ENCODE measurements around the gene PIK3AP1.

The PIK3AP1 gene

GRCh38 chr10:96641396-96642295, 78.7 kb downstream of the PIK3AP1 start:
- no peak for DNase-seq

GRCh38 chr10:96639899-96640298, 80.4 kb downstream of the PIK3AP1 start:
- no peak for DNase-seq

GRCh38 chr10:96638696-96639095, 81.6 kb downstream of the PIK3AP1 start:
- no peak for DNase-seq

GRCh38 chr10:96638120-96638519, 82.2 kb downstream of the PIK3AP1 start:
- no peak for DNase-seq

- DNase-seq = no peak
Observed at GRCh38 chr10:96637709-96638108, 82.6 kb downstream of the PIK3AP1 start.

- DNase-seq = no peak
Observed at GRCh38 chr10:96636551-96636950, 83.8 kb downstream of the PIK3AP1 start.

GRCh38 chr10:96632974-96633710, 87.2 kb downstream of the PIK3AP1 start:
- no peak for DNase-seq

GRCh38 chr10:96627292-96627691, 93.0 kb downstream of the PIK3AP1 start:
- DNase-seq = no peak

- no peak for DNase-seq
Observed at GRCh38 chr10:96626795-96627194, 93.5 kb downstream of the PIK3AP1 start.

- no peak for DNase-seq
Observed at GRCh38 chr10:96625173-96625572, 95.1 kb downstream of the PIK3AP1 start.

GRCh38 chr10:96622013-96622787, 98.1 kb downstream of the PIK3AP1 start:
- no peak for DNase-seq

GRCh38 chr10:96619796-96620773, 100.2 kb downstream of the PIK3AP1 start:
- DNase-seq = no peak

GRCh38 chr10:96619120-96619519, 101.2 kb downstream of the PIK3AP1 start:
- DNase-seq = no peak

- DNase-seq = no peak
Observed at GRCh38 chr10:96618653-96619052, 101.7 kb downstream of the PIK3AP1 start.

GRCh38 chr10:96616961-96617360, 103.4 kb downstream of the PIK3AP1 start:
- no peak for DNase-seq

GRCh38 chr10:96614515-96614914, 105.8 kb downstream of the PIK3AP1 start:
- DNase-seq = no peak

- no peak for DNase-seq
Observed at GRCh38 chr10:96613576-96613975, 106.7 kb downstream of the PIK3AP1 start.

GRCh38 chr10:96612055-96612830, 108.1 kb downstream of the PIK3AP1 start:
- no peak for DNase-seq

GRCh38 chr10:96610817-96611216, 109.5 kb downstream of the PIK3AP1 start:
- DNase-seq = no peak

- no peak for DNase-seq
Observed at GRCh38 chr10:96609510-96609909, 110.8 kb downstream of the PIK3AP1 start.

- DNase-seq = no peak
Observed at GRCh38 chr10:96608805-96609204, 111.5 kb downstream of the PIK3AP1 start.

All from effector CD8-positive, alpha-beta T cell (primary cell).